AG20443 (cell line): Measurements from ENCODE around the gene NCF4.
A peak's percentile ranks its signal among the peaks of the same experiment; 100 is the strongest.

Experiments used
- DNase-seq: peaks from one replicate; pipeline ENCODE4 v3.0.0; 2012; ENCODE audit warnings: low spot score, mixed read lengths

Gene NCF4

DNA sequence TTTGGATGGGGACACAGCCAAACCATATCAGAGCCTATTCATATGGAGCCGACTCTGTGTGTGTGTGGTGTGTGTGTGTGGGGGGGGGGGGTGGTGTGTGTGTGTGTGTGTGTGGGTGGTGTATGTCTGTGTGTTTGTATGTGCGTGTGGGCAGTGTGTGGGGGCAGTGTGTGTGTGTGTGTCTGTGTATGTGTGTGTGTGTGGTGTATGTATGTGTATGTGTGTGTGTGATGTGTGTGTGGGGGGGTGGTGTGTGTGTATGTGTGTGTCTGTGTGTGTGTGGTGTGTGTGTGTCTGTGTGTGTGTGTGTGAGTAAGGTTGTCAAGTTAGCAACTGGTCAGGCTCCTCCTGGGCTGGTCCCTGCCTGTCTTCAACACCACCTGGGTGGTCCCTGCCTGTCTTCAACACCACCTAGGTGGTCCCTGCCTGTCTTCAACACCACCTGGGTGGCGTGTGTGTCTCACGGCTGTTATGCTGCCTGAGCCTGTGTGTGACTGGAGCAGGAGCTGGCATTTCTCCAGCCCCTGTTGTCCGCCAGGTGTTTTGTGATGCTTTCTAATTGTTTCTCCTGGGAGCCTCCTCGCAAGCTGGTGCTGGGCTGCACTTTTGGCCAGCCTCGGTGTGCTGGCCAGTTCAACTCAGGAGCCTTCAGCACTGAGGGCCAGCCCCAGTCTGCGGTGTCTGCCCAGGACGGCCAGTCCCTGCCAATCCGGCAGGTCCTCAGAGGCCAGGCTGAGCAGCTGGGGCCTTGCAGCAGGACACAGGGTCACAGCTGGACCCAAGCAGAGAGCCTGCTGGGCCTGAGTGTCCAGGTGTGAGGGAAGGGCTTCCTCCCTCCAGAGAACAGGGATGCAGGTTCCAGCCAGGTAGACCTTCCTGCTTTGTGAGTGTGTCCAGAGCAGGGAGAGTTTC lies 22.4 kb upstream of the NCF4 start:
- DNase-seq = no peak

DNA sequence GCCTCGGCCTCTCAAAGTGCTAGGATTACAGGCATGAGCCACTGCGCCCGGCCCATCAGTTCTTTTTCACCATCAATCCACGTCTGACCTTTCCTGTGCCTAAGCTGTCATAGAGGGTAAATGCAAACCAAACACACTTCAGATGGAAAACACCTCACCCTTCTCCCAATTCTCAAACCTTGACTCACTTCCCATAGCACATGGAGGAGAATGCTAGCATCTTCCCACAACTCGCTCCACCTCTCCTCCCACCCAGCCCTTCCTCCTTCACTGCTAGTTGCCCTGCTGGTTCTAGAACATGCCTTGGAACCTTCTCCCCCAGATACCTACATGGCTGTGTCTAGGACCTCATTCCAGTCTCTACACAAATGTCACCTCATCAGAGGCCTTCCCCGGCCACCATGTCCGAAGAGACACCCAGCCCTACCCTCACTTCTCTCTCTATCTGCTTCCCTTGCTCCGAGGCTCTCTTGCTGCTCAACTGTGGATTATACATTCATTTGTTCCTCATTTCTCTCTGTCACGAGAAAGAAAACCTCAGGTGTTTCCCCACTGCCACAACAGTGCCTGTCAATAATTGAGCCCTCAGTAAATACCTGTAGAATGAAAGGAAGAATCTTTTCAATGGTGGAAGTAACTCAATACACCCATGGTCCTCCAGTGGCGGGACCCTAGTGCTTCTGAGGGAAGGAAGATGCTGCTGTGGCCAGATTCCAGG lies 21.3 kb upstream of the NCF4 start:
- DNase-seq = no peak

DNA sequence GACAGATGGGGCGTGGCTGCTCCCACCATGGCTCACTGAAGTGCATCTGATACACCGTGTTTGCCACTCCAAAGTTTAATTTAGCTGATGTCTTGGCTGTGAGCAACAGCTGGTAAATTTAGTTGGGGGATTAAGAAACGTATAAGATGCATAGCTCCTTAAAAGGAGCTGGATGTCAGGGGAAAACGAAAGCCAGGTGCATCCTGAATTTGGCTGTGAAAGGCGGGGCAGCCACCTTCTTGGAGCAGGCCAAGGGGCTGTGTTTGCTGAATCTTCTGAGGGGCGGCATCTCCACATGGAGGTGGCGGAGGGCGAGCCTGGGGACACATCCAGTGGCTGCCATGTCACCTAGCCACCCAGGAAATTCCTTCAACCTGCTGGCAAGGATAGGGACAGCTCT lies 20.7 kb upstream of the NCF4 start:
- no peak for DNase-seq

GRCh38 chr22:36846271-36846670 lies 14.5 kb upstream of the NCF4 start:
- no peak for DNase-seq

DNA sequence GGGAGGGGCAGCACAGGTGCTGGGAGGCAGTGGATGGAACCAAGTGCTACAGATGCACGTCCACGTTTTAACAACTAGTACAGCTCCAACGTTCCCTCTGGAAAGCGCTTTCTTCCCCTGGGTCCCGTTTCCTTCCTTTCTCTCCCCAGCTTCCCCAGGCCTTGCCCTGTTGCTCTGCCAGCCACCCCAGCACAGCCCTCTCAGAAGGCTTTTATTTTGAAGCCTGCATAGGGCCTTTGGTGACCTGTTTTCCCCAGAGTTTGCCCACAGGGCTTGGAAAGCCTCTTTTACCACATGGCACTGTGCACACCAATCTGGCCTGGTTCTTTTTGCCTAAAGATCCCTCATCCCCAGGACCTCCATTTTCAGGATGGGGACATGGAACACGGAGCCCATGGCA lies 13.9 kb upstream of the NCF4 start:
- no peak for DNase-seq

DNA sequence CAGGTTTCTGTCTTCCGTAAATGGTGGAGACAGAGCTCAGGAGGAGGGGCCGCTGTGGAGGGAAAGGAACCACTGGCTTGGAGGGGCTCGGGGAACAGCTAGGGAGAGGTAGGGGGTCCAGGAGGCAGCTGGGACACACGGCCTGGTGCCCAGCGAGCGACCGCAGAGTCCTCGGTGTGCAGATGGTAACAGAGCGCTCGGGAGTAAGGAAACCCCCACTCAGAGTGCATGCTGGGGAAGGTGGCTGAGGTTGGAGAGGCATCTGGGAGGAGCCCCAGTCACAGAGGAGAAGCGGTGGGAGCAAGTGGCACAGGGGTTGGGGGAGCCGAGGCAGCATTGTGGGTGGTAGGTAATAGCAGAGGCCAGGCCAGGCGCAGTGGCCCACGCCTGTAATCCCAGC lies 10.8 kb upstream of the NCF4 start:
- no peak for DNase-seq

- no peak for DNase-seq
Measured at GRCh38 chr22:36850682-36851081, 10.1 kb upstream of the NCF4 start.

- DNase-seq = no peak
Measured at GRCh38 chr22:36852056-36852973, 8.5 kb upstream of the NCF4 start.

DNA sequence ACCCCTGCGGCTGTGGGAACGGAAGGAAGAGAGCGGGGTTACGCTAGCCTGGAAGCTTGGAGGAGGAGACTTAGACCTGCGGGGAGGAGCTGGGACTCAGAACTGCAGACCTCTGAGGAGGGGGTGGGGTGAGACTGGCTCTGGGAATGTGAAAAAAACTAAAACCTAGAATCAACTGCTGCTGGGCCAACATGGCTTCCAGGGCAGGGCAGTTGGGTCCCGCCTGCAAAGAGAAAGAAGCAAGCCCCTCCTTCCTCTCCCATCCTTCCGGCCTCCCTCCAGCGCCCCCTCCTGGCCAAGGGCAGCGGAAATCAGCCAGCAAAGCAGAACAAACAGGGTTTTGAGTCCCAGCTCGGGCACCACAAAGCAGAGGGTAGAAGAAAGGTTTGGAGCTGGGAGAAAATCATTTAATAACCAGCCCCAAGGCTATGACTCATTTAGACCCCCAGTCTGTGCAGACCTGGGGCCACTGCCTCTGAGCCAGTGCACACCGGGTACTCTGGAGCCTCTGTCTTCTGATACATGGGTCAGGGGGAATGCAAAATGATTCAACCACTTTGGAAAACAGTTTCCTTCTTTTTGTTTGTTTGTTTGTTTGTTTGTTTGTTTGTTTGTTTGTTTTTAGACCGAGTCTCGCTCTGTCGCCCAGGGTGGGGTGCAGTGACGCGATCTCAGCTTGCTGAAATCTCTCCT lies 7.3 kb upstream of the NCF4 start:
- DNase-seq = peak; percentile 62

- no peak for DNase-seq
Measured at GRCh38 chr22:36855478-36855877, 5.3 kb upstream of the NCF4 start.

DNA sequence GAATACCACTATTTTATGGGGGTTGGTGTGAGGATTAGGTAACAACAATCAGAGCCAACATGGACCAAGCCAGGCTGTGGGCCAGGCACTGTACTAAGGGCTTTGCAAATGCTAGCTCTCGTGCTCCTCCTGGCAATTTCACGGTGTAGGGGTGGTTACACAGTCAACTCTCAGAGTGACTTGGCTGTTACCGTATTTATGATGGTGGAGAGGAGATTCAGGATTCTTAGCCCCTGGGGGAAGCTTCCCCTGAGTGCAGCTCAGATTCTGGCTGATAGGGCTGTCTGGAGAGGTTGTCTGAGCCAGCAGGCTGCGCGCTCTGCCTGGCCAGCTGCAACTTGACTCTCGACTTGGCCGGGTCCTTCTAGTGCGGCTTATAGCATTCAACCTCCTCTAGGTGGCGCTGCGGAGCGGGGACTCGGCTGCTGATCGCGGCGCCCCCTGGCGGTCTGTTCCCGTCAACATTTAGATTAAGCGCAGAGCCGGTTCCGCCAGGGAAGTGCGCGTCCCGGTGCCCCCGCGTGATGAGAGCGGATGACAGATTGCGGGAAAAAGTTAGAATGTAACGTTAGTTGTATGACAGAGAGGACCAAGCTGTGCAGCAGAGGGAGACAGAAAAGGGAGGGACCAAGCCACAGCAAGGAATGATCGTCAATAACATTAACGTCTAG lies 4.5 kb upstream of the NCF4 start:
- DNase-seq = peak; percentile 95

- DNase-seq = no peak
Measured at GRCh38 chr22:36856792-36857135, 4.0 kb upstream of the NCF4 start.

GRCh38 chr22:36858156-36858555 lies 2.6 kb upstream of the NCF4 start:
- DNase-seq = no peak

GRCh38 chr22:36858966-36859365 lies 1.8 kb upstream of the NCF4 start:
- DNase-seq = no peak

- DNase-seq = no peak
Measured at GRCh38 chr22:36860017-36860416, 789 bp upstream of the NCF4 start.

DNA sequence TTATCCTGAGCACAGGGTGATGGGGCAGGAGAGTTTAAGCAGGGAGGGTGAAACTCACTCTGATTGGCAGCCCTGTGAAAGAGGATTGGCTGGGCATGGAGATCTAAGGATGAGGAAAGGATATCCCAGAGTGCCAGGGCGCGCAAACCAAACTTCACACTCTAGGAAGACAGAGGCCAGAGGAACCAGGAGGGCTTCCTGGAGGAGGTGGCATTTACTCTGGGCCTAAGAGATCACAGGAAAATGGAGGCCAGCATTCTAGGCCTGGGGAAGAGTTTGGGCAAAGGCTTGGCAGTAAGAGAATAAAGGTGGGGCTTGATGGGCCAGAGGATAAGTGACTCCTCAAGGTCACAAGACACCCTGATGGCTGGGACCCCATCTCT lies 377 bp upstream of the NCF4 start:
- DNase-seq = no peak

- DNase-seq = no peak
Measured at GRCh38 chr22:36862251-36863242, 1.7 kb downstream of the NCF4 start.

DNA sequence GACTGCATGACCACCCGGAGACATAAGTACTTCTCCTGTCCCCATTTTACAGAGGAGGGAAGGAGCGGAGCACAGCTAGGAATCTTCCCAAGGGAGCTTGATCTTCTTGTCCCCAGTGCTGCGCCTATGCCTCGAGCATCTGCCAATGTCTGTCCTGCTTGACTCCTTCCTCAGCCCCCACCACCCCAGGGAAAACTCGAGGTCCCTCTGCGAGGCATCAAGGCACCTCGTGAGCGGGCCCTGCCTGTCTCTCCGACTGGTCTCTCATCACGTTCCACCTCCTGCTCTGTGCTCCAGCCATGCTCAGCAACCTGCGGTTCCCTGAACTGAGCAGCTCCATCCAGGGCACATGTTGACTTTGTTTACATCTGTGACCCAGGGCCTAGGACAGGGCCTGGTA lies 2.5 kb downstream of the NCF4 start:
- DNase-seq = no peak

GRCh38 chr22:36863979-36864378 lies 3.2 kb downstream of the NCF4 start:
- DNase-seq = no peak
